Activated CD4-positive, alpha-beta T cell treated with anti-CD3 and anti-CD28 coated beads, Interleukin-2, amount 50 U/mL, for 24 hours (primary cell): Measurements from ENCODE around the gene RARRES1.
"Not testable (repeated sequence)": the region's sequence is repeated elsewhere in the genome, so short reads cannot be mapped to it uniquely, and the experiment has no call there.

Source experiments
- DNase-seq, 2 donors: peaks; one replicate each; pipeline ENCODE4 v3.0.0-alpha.2; 2020; ENCODE audit warnings: low read depth in 1 of 2, low spot score in 1 of 2

Gene RARRES1

DNA sequence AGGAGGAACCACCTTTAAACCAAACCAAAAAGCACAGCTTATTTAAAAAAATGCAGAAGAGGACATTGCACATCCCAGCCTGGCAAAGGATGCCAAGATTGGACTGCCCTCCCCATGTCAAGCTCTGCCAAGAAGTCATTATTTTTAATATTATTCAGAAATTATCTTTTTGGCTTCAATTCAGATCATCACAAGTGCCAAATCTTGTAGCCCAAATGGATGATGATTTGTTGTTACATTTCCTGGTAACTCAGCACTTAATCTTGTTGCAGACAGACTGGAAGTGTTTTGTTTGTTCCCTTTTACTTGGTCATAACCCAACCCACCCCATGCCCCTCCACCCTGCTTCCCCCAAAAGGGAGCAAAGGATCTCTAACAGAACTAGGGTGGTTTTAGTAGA is 31.7 kb downstream of the RARRES1 start:
- no peak for DNase-seq

DNA sequence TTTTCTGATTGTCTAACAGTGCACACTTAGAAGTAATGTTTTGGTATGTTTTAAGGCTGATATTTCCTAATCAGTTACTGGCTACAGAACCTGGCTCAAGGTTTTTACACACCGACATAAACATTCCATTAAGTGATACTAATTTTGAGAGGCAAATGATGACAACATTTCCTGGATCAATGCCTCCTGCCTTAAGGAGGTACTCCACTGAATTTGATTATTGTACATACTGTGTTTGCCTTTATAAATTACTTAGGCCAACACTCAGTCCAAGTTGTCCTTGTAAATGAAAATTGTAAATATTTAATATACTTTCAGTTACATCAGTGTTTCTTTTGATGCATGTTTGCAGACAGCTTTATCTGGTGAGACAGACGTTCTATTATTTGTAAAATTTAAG is 35.6 kb downstream of the RARRES1 start:
- no peak for DNase-seq

DNA sequence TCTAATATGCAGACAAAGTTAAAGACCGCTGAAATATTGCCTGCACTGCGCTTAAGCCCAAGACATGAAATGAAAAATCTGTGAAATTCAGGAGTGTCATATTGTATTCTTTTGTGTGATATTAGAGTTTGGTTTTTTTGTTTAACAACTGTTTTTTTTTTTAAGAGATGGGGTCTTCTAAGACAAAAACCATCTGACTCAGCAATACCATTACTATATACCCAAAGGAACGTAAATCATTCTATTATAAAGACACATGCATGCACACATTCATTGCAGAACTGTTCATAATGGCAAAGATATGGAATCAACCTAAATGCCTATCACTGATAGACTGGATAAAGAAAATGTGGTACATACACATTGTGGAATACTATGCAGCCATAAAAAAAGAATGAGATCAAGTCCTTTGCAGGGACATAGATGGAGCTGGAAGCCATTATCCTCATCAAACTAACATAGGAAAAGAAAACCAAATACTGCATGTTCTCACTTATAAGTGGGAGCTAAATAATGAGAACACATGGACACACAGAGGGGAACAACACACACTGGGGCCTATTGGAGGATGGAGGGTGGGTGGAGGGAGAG is 38.3 kb downstream of the RARRES1 start:
- not testable (repeated sequence) for DNase-seq

DNA sequence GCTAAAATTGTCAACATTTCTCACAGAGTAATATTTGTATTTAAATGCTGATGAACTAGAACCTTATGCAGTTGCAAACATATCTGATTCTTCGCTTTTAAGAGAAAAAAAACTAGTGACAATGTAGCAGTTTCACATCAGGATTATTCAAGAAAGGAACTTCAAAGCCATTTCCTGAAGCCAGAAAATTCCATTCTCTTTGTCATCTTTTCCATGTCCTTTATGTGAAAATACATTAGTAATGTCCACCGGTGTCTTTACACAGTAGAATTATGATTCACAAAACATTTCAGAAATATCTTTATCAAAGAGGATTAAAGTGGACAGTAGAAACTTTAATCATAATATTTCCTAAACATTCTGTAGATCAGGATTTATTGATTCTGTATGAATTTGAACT is 47.1 kb downstream of the RARRES1 start:
- no peak for DNase-seq

DNA sequence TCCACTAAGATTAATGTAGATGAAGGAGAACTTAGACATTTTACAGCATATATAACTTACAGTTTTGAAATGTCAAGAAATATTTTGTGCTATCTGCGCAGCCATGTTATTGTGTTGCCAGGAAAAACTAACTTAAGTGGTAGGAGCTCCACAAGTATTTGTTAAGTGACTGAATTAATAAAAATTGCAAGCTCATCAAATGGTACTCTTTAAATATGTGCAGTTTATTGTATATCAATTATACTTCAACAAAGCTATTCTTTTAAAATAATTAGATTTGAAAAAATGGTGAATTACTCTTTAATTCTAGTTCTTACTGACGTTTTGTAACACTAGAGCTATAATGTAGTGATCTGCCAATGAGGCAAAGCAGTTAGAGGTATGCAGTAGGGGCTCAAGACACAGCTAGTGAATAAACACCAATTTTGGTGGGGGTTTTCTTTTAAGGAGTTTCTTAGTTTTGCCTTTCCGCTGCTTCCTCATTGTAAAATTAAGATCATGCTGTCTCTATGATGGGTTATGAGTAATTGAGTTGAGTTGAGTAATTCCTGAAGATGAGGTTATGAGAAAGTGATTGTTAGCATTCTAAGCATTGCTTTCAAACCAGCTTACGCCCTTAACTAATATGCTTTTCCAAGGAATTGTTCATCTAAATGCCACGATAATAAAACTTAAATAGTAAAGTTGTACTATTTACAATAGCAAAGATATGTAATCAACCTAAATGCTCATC is 48.9 kb downstream of the RARRES1 start:
- no peak for DNase-seq

DNA sequence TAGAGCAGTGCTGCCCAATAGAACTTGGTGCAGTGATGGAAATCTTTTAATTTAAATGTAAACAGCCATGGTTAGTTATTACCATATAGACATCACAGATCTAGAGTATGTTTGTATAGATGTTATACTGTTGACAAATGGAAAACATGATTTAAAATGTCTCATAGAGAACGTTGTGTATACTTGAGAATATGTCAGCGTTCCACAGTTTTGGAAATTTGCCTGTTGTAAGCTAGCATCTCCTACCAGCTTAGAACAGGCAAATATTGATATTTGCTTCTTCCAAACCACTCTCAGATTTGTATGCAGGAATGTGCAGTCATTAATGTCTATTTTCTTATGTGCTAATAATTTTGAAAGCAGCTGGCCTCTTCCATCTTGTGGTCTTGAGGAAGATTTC is 51.4 kb downstream of the RARRES1 start:
- DNase-seq, result no peak

DNA sequence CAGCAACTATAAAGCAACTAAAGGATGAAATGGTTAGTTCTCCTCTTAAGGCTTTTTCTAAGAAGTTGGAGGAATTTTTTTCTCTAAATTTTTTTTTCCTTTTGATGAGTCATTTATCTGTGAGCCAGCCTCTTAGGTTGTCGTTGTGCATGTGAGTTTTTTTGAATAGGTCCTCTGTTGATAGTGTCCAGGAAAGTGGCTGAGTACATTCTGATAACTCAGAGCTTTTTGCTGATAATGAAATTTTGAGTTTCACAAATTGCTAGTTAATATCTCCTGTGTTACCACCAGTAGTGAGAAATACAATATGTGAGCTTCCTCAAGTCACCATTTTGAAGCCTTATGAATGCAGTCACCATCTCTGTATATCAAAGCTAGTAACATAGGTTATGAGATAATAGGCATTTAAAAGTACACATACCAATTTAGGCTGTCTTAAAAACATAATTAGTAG is 52.7 kb downstream of the RARRES1 start:
- no peak for DNase-seq

DNA sequence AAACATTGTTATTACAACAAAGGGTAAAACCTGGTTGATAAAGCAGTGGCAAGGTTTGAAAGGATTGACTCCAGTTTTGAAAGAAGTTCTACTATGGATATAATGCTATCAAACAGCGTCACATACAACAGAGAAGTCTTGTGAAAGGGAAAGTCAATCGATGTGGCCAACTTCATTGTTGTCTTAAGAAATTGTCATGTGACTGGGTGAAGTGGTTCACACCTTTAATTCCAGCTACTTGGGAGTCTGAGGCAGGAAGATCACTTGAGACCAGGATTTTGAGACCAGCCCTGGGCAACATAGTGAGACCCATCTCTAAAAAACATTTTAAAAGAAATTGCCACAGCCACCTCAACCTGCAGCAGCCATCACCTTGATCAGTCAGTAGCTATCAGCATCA is 53.6 kb downstream of the RARRES1 start:
- no peak for DNase-seq

DNA sequence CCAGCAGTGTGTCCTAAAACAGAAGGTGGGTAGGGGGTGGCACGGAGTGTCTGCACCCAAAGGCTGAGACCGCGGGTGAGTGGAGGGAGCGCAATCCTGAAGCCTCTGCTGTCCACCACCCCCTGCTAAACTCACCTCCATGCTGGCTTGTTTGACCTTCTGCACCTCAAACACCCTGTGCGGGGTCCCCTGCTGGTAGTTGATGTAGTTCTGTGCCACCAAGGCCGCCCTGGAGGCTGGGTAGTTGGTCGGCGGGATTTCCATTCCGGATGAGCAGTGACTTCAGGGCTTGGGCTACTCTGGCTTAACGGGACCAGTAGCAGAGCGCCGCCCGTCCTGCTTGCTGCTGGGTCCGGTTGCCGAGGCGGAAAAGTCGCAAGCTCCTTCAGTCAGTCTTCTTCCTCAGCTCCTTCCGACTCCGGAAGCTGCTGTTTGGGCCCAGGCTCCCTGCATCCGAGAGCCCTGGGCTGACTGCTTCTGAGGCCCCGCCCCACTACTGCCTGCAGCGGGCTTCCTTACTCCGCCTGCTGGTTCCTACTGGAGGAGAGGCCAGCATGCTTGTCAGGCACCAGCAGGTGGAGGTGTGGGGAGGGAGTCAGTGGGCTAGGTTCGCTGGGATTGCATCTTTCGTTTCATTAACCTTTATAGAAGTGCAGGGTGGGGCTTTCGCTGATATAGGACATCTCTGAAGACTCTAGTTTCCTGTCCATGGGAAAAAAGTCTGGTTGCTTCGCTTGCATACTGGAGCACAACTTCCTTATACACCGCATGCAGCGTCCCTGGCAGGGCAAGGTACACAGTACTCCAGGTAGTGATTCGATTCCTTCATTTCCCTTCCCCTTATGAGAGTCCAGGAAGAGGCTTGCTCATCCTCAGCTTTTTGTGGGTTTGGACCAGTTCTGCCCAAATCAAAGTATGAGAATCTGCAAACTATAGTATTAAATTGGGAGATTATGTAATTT is 59.8 kb downstream of the RARRES1 start, which contains the start of gene LXN:
Gene LXN (minus strand): TSS at position 434 of the 962 bp plus-strand sequence. CDS start 170 bp downstream, at position 264.
- DNase-seq, result peak; percentile 37 to 67

DNA sequence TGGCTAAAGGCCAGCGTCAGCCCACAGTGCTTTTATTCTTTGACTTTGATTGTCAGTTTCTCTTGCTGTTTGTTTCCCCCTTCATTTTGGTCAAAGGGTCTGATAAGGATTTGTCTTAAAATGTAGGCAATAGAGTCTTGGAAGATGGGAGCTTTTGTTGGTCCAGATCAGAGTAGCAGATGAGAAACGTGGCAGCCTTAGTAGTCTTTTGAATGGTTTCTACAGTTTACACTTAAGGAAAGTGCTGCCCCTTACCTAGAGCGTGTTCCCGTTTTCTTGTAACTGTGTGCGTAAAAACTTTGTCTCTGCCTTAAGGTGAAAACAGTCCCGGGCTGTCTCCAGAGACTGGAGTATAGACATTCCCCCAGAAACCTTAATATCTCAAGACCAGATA is 60.4 kb downstream of the RARRES1 start:
- DNase-seq, result no peak

DNA sequence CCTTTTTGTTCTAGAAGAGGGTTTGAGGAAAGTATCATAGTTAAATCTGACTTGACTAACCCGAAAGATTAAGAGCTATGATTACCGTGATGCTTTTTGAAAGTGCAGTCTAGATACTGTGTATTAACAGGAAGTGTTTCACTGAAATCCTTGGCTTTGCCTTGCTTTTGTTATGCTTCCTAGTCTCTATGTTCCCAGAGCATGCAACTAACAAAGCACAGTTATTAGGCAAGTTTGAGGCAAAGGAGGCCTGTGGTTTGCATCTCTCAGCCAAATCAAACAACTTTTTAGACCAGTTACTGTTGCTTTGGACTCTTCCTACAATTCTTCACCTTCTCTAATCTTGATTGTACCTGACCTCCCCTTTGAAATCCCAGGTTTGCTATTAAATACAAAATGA is 63.8 kb downstream of the RARRES1 start:
- no peak for DNase-seq

DNA sequence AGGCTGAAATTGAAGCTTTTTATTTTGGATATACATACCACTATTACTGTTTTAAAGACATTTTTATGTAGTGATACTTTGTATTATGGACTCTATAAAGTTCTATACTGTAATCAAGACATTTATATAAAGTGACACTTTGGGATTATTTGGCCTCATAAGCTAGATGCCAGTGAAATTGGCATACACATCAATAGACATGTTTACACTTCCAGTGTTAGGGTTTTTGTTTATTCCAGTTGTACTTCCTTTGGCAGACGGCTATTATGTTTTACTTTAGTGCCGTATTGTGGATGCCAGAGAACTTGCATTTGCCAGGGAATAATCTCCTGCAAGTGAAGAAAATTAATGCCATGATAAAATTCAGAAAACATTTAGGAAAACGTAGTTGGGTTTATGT is 65.8 kb downstream of the RARRES1 start:
- no peak for DNase-seq

DNA sequence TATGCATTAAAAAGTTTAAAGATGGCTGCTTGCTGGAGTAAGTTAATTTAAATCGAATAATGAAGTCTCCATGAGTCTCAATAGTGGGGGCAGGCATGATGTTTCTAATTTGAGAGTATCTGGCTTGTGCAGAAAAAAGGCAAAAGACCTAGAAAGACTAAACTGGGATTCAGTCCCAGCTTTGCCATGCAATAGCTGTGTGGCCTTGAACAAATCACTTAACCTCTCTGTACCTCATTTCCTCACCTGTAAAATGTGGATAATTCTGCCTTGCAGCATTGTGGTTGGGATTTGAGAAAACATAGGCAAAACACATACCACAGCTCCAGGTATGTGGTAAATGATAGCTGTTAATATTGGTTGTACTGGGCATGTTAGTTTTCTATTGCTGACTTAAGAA is 68.4 kb downstream of the RARRES1 start:
- no peak for DNase-seq

DNA sequence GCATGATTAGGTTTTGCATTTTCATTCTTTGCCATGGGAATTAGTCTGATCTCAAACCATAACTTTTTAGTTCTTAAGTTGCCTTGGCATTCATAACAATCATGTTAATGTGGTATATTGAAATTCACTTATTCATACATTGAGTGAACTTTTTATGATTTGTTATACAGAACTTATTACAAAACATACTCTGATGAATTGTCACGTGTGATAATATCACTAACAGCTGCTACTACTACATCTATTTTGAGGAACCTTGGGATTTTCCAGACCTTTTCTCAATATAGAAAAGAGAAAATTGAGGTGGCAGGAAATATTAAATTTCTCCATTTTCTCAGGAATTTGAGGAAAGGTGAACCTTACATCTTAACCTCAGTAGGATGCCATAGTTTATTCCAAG is 69.0 kb downstream of the RARRES1 start:
- no peak for DNase-seq

DNA sequence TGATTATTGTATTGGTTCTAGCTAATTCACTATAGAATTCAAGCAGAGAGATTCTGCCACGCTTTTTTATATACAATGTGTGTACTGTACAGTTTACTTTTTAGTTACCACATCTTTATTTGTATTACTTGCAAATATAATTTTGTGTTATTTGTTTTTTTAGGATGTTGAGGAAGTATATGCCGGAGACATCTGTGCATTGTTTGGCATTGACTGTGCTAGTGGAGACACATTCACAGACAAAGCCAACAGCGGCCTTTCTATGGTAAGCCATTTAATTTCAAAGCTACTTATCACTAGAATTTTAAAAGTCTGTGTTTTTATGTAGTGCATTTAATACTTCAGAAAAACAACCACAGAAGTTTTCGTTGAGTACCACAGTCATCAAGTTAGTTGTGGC is 71.5 kb downstream of the RARRES1 start:
- no peak for DNase-seq

DNA sequence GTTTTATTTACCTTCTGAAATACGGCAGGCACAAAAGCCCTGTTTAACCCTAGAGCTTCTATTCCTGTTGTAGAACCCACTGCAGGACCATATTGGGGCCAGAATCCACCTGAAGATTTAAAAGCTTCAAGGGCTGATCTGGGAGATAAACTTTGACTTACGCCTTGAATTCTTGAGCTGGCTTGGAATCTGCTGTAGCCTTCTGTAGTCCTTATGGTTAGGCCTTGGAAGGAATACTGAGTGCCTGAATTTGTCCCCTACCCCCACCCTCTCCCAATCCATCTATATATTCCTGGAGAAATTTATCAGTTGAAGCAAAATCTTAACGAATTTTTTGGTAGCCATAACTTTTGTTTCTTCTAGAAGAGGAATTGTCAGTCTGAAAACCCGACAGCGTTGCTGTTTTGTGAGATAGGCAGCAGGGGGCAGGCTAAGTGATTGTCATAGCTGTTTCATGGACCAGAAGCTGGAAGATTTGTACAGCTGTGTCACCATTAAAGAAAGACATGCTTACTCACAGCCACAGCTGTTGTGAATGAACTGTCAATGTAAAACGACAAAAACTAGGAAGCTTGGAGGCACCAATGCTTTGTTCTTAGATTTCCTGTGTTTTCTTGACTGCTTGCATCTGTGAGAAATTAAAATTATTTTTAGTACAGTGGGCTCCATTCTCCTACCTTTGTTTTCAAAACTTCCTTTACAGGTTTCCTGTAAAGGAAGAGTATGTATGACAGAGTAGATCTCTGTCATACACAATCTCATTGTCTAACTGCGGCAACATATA is 72.6 kb downstream of the RARRES1 start:
- DNase-seq, result peak in 1 of 2 donors; percentile 31

DNA sequence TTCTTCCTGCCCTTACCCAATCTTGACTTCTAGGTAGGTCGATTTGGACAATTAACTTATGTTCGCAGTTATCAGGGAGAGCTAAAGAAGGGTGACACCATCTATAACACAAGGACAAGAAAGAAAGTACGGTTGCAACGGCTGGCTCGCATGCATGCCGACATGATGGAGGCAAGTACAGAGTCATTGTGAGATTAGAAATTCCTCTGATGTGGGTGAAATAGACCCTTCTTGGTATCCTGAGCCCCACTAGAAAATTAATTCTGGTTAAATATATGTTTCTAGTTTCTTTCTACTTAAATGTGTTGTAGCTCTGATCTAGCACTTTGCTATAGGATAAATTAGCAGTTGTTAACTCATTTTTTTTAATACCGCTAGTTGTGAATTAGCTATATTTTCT is 73.4 kb downstream of the RARRES1 start:
- no peak for DNase-seq

DNA sequence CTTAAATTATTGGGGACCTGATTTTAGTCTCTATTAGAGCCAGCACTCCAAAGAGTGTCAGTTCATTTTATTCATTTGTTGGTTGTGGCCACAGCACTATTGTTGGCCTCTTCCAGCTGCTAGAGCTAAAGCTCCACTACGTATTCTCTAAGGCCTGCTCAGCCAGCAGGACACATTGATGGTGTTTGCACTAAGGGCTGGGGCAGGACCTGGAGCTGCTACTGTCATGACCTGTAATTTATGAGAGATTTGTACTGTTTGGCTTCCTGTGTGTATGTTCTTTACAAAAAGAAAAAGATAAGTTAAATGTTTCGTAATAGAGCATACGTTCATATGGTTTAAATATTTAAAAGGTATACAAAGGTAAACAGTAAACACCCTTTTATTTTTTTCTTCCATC is 79.8 kb downstream of the RARRES1 start:
- DNase-seq, result no peak

DNA sequence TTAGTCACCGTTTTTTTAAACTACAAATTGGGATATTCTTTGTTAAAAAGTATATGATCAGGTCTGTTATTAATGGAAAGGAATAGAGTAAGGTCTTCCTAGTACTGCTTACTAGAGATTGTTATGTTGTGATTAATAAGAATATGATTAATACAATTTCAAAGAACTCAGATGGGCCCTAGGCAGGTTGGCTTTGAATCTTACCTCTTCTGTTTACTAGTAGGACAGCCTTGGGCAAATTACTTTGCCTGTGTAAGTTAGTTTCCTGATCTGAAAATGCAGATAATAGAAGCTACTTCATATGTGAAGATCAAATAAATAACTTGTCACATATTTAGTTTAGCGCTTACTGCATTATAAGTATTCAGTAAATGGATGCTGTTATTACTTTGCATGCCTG is 81.1 kb downstream of the RARRES1 start:
- DNase-seq, result no peak

DNA sequence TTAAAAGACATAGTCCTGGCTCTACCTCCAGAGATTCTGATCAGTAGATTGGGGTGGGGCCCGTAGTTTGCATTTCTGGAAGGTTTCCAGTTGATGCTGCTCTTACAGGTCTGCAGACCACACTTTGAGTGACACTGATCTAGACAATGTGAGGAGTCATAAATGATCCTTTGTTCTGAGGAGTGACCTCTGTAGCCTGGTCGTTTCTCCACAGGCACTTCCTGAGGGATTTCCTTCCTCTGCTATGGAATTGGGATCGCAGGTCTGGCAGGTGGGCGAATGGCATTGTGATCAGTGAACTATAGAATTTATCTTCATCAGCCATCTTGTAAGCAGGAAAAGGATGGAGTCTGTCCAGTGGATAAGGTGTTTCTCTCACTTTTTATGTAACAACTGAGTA is 82.5 kb downstream of the RARRES1 start:
- no peak for DNase-seq
